Small intestine (tissue), 7 donors: ENCODE data around the gene LAMA3. TPM values are rescaled to one million over a fixed set of nuclear protein-coding genes. Genes with fewer than 3 reads are reported as not detected.

Experiments used
- DNase-seq, 2 donors: peaks; one replicate each; pipeline versions ENCODE4 v3.0.0 to v3.0.0-alpha.2; 2013
- FAIRE-seq: peaks from 2 replicates; lab custom pipeline; 2012; peaks lifted over from hg19 to GRCh38; lab: Jason Lieb, UNC
- H3K27ac ChIP-seq, 3 donors: one replicate each; pipeline ENCODE4 v1.5.1; 2013; ENCODE audit warnings: low read length in 2 of 3, mild to moderate bottlenecking in 2 of 3, control low read depth in 1 of 3, inconsistent platforms in 1 of 3, low read depth in 1 of 3, moderate library complexity in 1 of 3
- H3K27me3 ChIP-seq, 3 donors: one replicate each; pipeline ENCODE4 v1.6.1; 2013; ENCODE audit warnings: low read length in 3 of 3, inconsistent platforms in 1 of 3; ENCODE audit not compliant: control insufficient read depth in 3 of 3, insufficient read depth in 3 of 3
- H3K36me3 ChIP-seq, 3 donors: one replicate each; pipeline ENCODE4 v1.6.1; 2013; ENCODE audit warnings: low read length in 3 of 3, inconsistent platforms in 1 of 3, low read depth in 1 of 3, mild to moderate bottlenecking in 1 of 3, moderate library complexity in 1 of 3; ENCODE audit not compliant: control insufficient read depth in 3 of 3, insufficient read depth in 2 of 3
- H3K4me1 ChIP-seq, 3 donors: one replicate each; pipeline ENCODE4 v1.6.1; 2013; ENCODE audit warnings: low read length in 2 of 3, inconsistent platforms in 1 of 3, low read depth in 1 of 3, mild to moderate bottlenecking in 1 of 3, moderate library complexity in 1 of 3; ENCODE audit not compliant: control insufficient read depth in 3 of 3, insufficient read depth in 2 of 3
- H3K4me3 ChIP-seq, 3 donors: one replicate each; pipeline ENCODE4 v1.5.1; 2013; ENCODE audit warnings: low read length in 3 of 3, control low read depth in 1 of 3, inconsistent platforms in 1 of 3, low read depth in 1 of 3, mild to moderate bottlenecking in 1 of 3, moderate library complexity in 1 of 3
- H3K9me3 ChIP-seq, 2 donors: one replicate each; pipeline ENCODE4 v1.6.1; 2013; ENCODE audit warnings: low read depth in 1 of 2, low read length in 1 of 2; ENCODE audit not compliant: control insufficient read depth in 2 of 2, insufficient read depth in 1 of 2
- WGBS, 3 donors: extraction: QIAGEN DNeasy Blood & Tissue Kit; methylation state at CpG; one replicate each; pipeline ENCODE4 v1.1.7; 2013; 5-methylcytosine and 5-hydroxymethylcytosine counted together
- polyA plus RNA-seq, 4 donors: library from polyadenylated mRNA; stranded (reverse) in 3 of 4; unstranded in 1 of 4; fragments of 200-250 nt in 3 of 4; fragments of 120-200 nt in 1 of 4; gene quantifications; one replicate each; pipeline versions ENCODE4 v1.2.1 to v1.2.3, GENCODE V29; 2013
- donor health status: healthy with polysubstance abuse.
- donor health status: control.
- donor health status: control.
- donor health status: Bipolar disorder and iron deficiency.
- donor health status: healthy.

LAMA3 gene
- polyA plus RNA-seq, 4 donors: 9.7 to 67.4 (median 22.0) TPM

DNA sequence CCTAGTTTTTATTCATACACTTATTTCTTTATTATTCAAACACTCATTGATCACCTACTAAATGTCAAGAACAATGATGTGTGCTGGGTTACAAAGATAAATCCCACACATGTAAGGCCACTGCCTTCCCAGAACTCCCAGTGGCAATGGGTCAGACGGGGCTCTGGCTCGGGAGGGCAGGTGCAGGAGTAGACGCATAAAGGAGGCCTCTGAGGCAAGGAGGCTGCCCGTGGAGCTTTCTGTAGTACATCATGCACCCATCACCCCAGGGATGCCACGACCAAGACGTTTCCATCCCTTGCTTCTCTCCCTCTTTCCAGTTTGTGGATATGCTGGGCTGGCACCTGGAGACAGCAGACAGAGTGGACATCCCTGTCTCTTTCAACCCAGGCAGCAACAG lies 172.1 kb downstream of the LAMA3 start:
- Histone ChIP-seq H3K9me3 (no peaks in the 10 kb centered on the region), H3K4me1 (peaks cover 0 to 8% (median 3%) of the 10 kb centered on the region in 3 donors), H3K4me3 (no peak overlapping the region), H3K36me3 (peaks cover 0 to 5% (median 0%) of the 10 kb centered on the region in 3 donors), H3K27ac (no peak overlapping the region), H3K27me3 (no peaks in the 10 kb centered on the region)
- WGBS, 3 donors: 87 to 88% (median 88%) methylated on average over 6 of the region's 6 CpGs
- no peak for DNase-seq
- no peak for FAIRE-seq

DNA sequence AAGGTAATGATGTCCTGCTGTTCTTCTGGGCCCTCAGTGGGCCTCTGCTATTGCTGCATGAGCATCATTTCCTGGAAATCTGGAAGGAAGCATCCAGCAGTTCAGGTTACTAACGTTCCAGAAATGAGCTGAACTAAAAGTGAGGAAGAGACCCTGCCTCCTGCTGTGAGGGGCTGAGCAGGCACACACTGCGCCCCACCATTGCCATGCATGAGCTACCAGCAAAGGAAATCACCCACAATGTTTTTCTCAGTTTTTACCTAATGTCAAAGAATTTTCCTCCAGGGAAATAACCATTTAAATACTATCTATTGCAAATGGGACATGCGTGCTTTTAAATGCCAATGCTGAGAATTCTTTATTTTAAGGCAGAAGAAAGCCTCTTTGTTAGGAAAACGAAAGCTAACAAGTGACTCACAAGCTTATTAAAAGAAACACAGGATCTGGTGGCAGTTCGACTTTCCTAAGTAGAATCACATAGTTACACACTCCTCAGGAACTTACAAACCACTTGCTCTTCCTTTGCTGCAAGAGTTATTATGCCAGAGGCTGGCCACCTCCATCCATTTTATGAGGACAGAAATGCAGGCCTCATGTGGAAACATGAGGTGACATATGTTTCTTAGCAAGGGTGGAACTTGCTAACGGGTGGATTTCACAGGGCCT lies 172.7 kb downstream of the LAMA3 start:
- Histone ChIP-seq H3K27ac (peak overlapping the region in 1 of 3 donors; percentile 21), H3K36me3 (peaks cover 0 to 5% (median 0%) of the 10 kb centered on the region in 3 donors), H3K4me3 (no peak overlapping the region), H3K9me3 (no peaks in the 10 kb centered on the region), H3K27me3 (peaks cover 0 to 2% (median 0%) of the 10 kb centered on the region in 3 donors), H3K4me1 (peaks cover 0 to 8% (median 3%) of the 10 kb centered on the region in 3 donors)
- no peak for FAIRE-seq
- WGBS, 3 donors: 45 to 54% (median 51%) methylated on average over 6 of the region's 6 CpGs
- DNase-seq: no peak

DNA sequence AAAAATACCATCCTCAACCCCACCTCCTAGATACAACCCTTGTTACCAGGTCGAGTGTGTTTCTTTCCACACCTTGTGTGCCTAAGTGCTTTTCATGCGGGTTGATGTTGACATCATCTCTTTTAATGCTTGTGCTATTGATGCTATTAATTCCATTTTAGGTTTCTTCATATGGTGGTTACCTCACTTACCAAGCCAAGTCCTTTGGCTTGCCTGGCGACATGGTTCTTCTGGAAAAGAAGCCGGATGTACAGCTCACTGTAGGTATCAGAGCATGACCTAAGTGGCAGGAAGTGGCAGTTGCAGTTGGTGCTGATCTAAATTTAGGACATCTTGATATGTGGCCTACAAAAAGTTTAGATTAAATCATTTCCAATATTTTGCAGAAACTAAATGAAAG lies 175.4 kb downstream of the LAMA3 start:
- DNase-seq: peak in 1 of 2 donors; percentile 39
- Histone ChIP-seq H3K27ac (no peak overlapping the region), H3K4me1 (peaks cover 0 to 3% (median 3%) of the 10 kb centered on the region in 3 donors), H3K27me3 (peaks cover 0 to 2% (median 0%) of the 10 kb centered on the region in 3 donors), H3K36me3 (peaks cover 0 to 5% (median 0%) of the 10 kb centered on the region in 3 donors), H3K9me3 (no peaks in the 10 kb centered on the region), H3K4me3 (no peak overlapping the region)
- no peak for FAIRE-seq
- WGBS, 3 donors: 79 to 88% (median 79%) methylated on average over 4 of the region's 4 CpGs

DNA sequence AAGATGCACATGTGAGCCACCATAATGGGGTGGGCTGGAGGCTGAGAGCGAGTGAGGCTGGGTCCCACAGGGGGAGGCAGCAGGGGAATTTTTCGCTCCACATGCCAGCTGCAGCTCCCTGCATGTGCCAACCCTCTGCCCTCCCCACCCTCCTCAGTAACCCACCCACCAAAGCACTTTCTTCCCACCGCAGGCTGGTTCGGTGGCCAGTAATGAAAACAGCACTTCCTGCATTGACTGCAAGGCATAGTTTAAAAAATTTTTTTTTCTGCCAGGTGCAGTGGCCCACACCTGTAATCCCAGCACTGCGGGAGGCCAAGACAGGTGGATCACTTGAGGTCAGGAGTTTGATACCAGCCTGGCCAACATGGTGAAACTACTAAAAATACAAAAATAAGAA lies 177.8 kb downstream of the LAMA3 start:
- DNase-seq (no peak), FAIRE-seq (no peak)
- Histone ChIP-seq H3K27ac (no peak overlapping the region), H3K9me3 (no peaks in the 10 kb centered on the region), H3K4me1 (peaks cover 4 to 16% (median 5%) of the 10 kb centered on the region in 3 donors), H3K36me3 (no peaks in the 10 kb centered on the region), H3K27me3 (peaks cover 0 to 2% (median 0%) of the 10 kb centered on the region in 3 donors), H3K4me3 (no peak overlapping the region)
- 77 to 88% (median 87%) methylated on average over 5 of the region's 5 CpGs for WGBS, 3 donors

DNA sequence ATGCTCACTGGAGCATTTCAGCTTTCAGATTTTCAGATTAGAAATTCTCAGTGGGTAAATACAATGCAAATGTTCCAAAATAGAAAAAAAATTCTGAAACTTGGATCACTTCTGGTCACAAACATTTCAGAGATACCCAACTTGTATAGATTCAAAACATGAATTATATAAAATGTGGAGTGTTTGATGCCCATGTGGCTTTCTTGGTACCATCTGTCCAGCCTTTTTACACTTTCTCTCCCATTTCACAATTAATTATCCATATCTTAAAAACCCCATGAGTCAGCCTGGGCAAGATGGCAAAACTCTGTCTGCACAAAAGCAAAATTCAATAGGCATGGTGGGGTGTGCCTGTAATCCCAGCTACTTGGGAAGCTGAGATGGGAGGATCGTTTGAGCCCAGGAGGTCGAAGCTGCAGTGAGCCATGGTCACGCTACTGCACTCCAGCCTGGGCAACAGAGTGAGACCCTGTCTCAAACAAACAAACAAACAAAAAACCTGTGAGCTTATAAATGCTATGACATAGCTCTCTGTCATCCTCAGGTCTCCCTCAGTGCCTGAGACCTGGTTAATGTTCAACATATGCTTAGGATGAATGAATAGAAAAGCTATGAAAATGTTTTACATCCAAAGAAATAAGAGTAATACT lies 179.0 kb downstream of the LAMA3 start:
- no peak overlapping the region for H3K27ac ChIP-seq
- FAIRE-seq (no peak), DNase-seq (no peak)
- peaks cover 4 to 23% (median 5%) of the 10 kb centered on the region in 3 donors for H3K4me1 ChIP-seq
- WGBS, 3 donors: 82 to 88% (median 83%) methylated on average over 3 of the region's 3 CpGs
- no peak overlapping the region for H3K4me3 ChIP-seq
- H3K9me3 ChIP-seq: no peaks in the 10 kb centered on the region
- H3K27me3 ChIP-seq: peaks cover 0 to 2% (median 0%) of the 10 kb centered on the region in 3 donors
- H3K36me3 ChIP-seq: no peaks in the 10 kb centered on the region

DNA sequence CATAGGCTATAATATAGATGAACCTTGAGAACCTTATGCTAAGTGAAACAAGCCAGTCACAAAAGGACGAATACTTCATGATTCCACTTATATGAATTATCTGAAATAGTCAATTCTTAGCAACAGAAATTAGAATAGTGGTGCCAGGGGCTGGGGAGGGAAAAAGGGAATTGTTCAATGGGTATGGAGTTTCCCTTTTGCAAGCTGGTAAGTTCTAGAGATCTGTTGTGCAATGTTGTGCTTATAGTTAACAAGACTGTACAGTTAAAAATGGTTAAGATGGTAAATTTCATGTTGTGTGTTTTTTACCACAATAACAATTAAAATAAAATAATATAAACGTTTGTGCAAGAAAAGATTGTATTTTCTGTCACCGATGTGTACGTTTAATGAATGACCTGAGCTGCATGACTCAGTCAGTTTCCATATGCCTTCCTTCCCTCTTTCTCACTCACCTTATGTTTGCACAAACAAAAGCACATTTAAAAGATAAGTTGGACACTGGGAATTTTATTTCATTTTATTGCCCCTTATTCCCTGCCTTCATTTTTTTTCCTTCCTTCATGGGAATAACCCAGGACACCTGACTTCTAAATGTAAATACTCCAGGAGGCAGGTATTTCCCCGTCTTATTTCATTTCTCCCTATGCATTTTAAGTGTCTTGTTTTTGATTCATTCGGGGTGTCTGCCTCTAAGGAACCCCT lies 181.6 kb downstream of the LAMA3 start:
- H3K9me3 ChIP-seq: no peaks in the 10 kb centered on the region
- DNase-seq (peak; percentile 73 to 85), FAIRE-seq (peak; percentile 90)
- H3K4me3 ChIP-seq: no peak overlapping the region
- 24 to 45% (median 33%) methylated on average over 6 of the region's 6 CpGs for WGBS, 3 donors
- H3K36me3 ChIP-seq: no peaks in the 10 kb centered on the region
- peak overlapping the region; percentile 62 to 87 (median 77) for H3K27ac ChIP-seq
- H3K27me3 ChIP-seq: peaks cover 0 to 2% (median 0%) of the 10 kb centered on the region in 3 donors
- H3K4me1 ChIP-seq: peaks cover 5 to 23% (median 5%) of the 10 kb centered on the region in 3 donors

DNA sequence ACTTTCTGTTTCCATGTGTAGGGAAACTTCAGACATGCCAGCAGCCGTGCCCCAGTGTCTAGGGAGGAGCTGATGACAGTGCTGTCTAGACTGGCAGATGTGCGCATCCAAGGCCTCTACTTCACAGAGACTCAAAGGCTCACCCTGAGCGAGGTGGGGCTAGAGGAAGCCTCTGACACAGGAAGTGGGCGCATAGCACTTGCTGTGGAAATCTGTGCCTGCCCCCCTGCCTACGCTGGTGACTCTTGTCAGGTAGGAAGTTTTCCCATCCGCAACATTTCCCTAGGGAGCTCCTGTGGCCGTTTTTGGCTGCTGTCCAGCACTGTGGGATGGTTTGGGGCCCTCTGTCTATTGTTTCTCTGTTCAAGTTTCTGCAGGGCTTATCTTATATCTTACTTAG lies 182.2 kb downstream of the LAMA3 start:
- peaks cover 0 to 2% (median 0%) of the 10 kb centered on the region in 3 donors for H3K27me3 ChIP-seq
- WGBS, 3 donors: 19 to 36% (median 29%) methylated on average over 7 of the region's 7 CpGs
- FAIRE-seq (no peak), DNase-seq (peak in 1 of 2 donors; percentile 69)
- H3K9me3 ChIP-seq: no peaks in the 10 kb centered on the region
- H3K27ac ChIP-seq: peak overlapping the region; percentile 62 to 87 (median 77)
- H3K4me3 ChIP-seq: no peak overlapping the region
- peaks cover 2 to 26% (median 5%) of the 10 kb centered on the region in 3 donors for H3K4me1 ChIP-seq
- H3K36me3 ChIP-seq: no peaks in the 10 kb centered on the region
